Parathyroid adenoma (tissue), 2 donors: ENCODE results near the gene CDS2.
A peak's percentile ranks its signal among the peaks of the same experiment; 100 is the strongest.

Experiments used
- H2AFZ ChIP-seq: fragments of 300-600 bp; sonication (generic); one replicate; pipeline ENCODE4 v1.7.0; 2017; ENCODE audit warnings: antibody characterized with exemption, mild to moderate bottlenecking
- H3K27ac ChIP-seq: fragments of 300-600 bp; sonication (generic); one replicate; pipeline ENCODE4 v1.7.0; 2017
- H3K27me3 ChIP-seq: fragments of 300-600 bp; sonication (generic); one replicate; pipeline ENCODE4 v1.7.0; 2017; ENCODE audit warnings: low read length; ENCODE audit not compliant: control insufficient read depth, insufficient read depth
- H3K36me3 ChIP-seq: fragments of 300-600 bp; sonication (generic); one replicate; pipeline ENCODE4 v1.7.0; 2017; ENCODE audit warnings: low read length; ENCODE audit not compliant: control insufficient read depth, insufficient read depth
- H3K4me1 ChIP-seq: fragments of 300-600 bp; sonication (generic); one replicate; pipeline ENCODE4 v1.7.0; 2017; ENCODE audit warnings: control low read depth
- H3K4me2 ChIP-seq: fragments of 300-600 bp; sonication (generic); one replicate; pipeline ENCODE4 v1.7.0; 2017; ENCODE audit warnings: low read length
- H3K4me3 ChIP-seq: fragments of 300-600 bp; sonication (generic); one replicate; pipeline ENCODE4 v1.7.0; 2017; ENCODE audit warnings: low read depth, low read length
- H3K79me2 ChIP-seq: fragments of 300-600 bp; sonication (generic); one replicate; pipeline ENCODE4 v1.7.0; 2017; ENCODE audit warnings: control low read depth
- H3K9ac ChIP-seq: fragments of 300-600 bp; sonication (generic); one replicate; pipeline ENCODE4 v1.7.0; 2017; ENCODE audit warnings: mild to moderate bottlenecking
- H3K9me3 ChIP-seq: fragments of 300-600 bp; sonication (generic); one replicate; pipeline ENCODE4 v1.7.0; 2017; ENCODE audit warnings: low read length; ENCODE audit not compliant: control insufficient read depth
- TF ChIP-seq, protein P1 (sequence below): fragments of 300-600 bp; sonication (generic); IDR thresholded peaks from one replicate; pipeline ENCODE4 v1.7.0; 2017; ENCODE audit warnings: antibody characterized with exemption, mild to moderate bottlenecking
- donor health status: primary hyperparathyroidism.

Gene CDS2

DNA sequence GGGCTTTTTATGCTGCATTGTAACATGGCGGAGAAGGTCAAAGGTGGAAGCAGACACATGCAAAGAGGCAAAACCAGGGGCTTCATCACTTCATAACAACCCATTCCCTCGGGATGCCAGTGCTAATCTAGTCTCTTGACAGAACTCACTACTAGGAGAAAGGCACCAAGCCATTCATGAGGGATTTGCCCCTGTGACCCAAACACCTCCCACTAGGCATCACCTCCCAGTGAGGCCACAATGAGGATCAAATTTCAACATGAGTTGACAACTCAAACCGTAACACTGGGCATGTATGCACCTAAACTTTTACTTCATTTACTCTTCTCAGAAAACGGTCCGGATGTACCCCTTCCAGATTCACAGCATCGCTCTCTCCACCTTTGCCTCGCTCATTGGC is 61.9 kb downstream of the CDS2 start:
- Histone ChIP-seq H3K27me3 (no peaks in the 10 kb centered on the region), H3K4me1 (peaks cover 11% of the 10 kb centered on the region), H2AFZ (no peak overlapping the region), H3K9ac (no peak overlapping the region), H3K4me3 (no peak overlapping the region), H3K4me2 (no peak overlapping the region), H3K79me2 (no peaks in the 10 kb centered on the region), H3K9me3 (no peaks in the 10 kb centered on the region), H3K36me3 (no peaks in the 10 kb centered on the region), H3K27ac (no peak overlapping the region)
- TF ChIP-seq, protein P1, sequence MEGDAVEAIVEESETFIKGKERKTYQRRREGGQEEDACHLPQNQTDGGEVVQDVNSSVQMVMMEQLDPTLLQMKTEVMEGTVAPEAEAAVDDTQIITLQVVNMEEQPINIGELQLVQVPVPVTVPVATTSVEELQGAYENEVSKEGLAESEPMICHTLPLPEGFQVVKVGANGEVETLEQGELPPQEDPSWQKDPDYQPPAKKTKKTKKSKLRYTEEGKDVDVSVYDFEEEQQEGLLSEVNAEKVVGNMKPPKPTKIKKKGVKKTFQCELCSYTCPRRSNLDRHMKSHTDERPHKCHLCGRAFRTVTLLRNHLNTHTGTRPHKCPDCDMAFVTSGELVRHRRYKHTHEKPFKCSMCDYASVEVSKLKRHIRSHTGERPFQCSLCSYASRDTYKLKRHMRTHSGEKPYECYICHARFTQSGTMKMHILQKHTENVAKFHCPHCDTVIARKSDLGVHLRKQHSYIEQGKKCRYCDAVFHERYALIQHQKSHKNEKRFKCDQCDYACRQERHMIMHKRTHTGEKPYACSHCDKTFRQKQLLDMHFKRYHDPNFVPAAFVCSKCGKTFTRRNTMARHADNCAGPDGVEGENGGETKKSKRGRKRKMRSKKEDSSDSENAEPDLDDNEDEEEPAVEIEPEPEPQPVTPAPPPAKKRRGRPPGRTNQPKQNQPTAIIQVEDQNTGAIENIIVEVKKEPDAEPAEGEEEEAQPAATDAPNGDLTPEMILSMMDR, result no peak

DNA sequence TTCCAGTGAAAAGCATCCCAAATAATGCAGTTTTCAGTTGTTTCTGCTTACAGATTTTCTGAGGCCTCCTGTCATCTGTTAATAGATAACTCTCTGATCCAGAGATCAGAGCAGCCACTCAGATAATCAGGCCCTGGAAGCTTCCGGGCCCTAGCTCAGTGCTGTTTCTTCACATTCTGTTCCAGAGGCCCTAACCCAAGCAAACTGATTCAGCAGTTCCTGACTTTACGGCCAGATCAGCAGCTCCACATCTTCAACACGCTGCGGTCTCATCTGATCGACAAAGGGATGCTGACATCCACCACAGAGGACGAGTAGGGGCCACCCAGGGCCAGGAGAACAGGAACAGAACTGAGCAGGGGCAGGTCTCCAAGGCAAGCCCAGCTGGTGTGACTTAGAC is 63.1 kb downstream of the CDS2 start:
- Histone ChIP-seq H3K4me2 (no peak overlapping the region), H3K9ac (no peak overlapping the region), H3K9me3 (no peaks in the 10 kb centered on the region), H3K4me1 (peaks cover 5% of the 10 kb centered on the region), H3K36me3 (no peaks in the 10 kb centered on the region), H2AFZ (no peak overlapping the region), H3K27ac (no peak overlapping the region), H3K79me2 (no peaks in the 10 kb centered on the region), H3K4me3 (no peak overlapping the region), H3K27me3 (no peaks in the 10 kb centered on the region)
- TF ChIP-seq, protein P1, result no peak

DNA sequence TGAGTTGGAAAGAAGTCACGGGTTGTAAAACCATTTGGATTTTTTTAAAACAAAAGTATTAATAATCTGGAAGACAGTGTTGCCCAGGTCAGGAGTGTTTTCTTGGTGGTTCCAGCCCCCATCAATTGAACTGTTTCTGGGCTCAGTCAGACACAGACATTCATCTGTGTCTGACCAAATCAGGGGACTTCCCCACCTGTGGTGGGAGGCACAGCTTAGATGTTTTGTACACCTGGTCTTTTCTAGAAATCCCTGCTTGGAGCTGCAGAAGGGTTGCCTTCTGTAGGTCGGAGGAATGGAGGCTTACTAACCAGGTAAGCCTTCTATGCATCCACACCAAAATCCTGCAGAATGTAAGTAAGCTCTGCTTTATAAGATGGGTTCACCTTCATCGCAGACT is 63.6 kb downstream of the CDS2 start:
- Histone ChIP-seq H3K79me2 (no peaks in the 10 kb centered on the region), H3K9me3 (no peaks in the 10 kb centered on the region), H2AFZ (no peak overlapping the region), H3K36me3 (no peaks in the 10 kb centered on the region), H3K27ac (no peak overlapping the region), H3K4me3 (no peak overlapping the region), H3K4me1 (peaks cover 5% of the 10 kb centered on the region), H3K4me2 (no peak overlapping the region), H3K9ac (no peak overlapping the region), H3K27me3 (no peaks in the 10 kb centered on the region)
- TF ChIP-seq, protein P1, result no peak

DNA sequence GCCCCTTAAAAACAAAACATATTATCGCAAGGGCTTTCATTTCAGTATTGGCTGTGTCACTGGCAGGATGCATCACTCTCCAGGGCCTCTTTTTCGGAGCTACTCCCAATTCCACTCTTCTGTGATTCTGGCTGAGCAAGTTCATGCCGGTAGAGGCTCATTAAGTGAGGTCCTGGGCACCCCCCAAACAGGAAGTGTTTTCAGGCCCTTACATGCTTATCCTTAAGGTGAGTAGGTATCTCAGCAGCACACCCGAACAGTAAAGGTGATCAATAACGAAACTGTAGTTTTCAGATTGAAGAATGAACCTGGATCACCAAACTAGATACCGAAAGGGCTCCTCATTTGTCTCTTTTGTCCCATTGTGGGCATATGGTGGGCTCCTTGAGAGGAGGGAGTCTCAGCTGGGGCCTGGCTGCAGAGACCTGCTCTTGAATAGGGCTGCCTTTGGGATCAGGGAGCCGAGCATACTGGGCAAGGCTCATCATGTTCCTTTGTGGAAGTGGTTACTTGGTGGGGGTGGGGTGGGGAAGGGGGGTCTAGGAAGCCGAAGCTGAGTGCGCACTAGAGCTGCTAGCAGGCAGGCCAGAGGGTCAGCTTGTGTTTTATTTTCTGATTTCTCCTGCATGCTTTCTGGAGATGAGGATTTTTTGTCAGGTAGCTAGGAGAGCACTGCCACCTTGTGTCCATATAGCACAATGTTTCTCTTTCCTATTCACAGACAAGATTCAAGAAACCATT is 65.2 kb downstream of the CDS2 start:
- Histone ChIP-seq H3K36me3 (no peaks in the 10 kb centered on the region), H3K9ac (no peak overlapping the region)

More for the DNA sequence above, 65.2 kb downstream of the CDS2 start:
- TF ChIP-seq, protein P1, result peak; percentile 75
- Histone ChIP-seq H3K79me2 (peaks cover 6% of the 10 kb centered on the region), H3K4me3 (no peak overlapping the region), H2AFZ (peak overlapping the region; percentile 56), H3K27ac (no peak overlapping the region), H3K4me1 (peaks cover 5% of the 10 kb centered on the region), H3K4me2 (no peak overlapping the region), H3K9me3 (no peaks in the 10 kb centered on the region), H3K27me3 (no peaks in the 10 kb centered on the region)
